SK-N-SH (cell line): ENCODE data around the gene CLK2. TPM values are rescaled to one million over a fixed set of nuclear protein-coding genes. Genes with fewer than 3 reads are reported as not detected.

Source experiments
- CTCF ChIA-PET: fragments of 300-600, 350-600 bp; formaldehyde crosslinking; extraction: SDS; loops from one replicate; lab custom pipeline; 2021; lab: Yijun Ruan, JAX
- POLR2A ChIA-PET: fragments of 350-600 bp; sonication (Branson Sonifier 250); formaldehyde crosslinking; extraction: SDS; loops from one replicate; lab custom pipeline; 2020; ENCODE audit warnings: antibody characterized with exemption, inconsistent platforms; lab: Yijun Ruan, JAX
- DNase-seq: peaks from one replicate; pipeline ENCODE4 v3.0.0; 2012
- H2AFZ ChIP-seq: fragments of 200-600 bp; sonication (generic); 2 replicates; pipeline ENCODE4 v1.8.1; 2016; ENCODE audit warnings: antibody characterized with exemption, mild to moderate bottlenecking, low read depth
- H3F3A ChIP-seq: fragments of 200-600 bp; sonication (generic); replicated peaks from 2 replicates; pipeline ENCODE3; 2016; ENCODE audit warnings: antibody characterized with exemption, mild to moderate bottlenecking; ENCODE audit not compliant: insufficient read depth
- H3K27ac ChIP-seq, 2 experiments: fragments of 200-500 bp in 1 of 2; fragments of 200-600 bp in 1 of 2; sonication (Bioruptor generic) in 1 of 2; sonication (generic), shearing (Covaris generic) in 1 of 2; 2 replicates each; pipeline versions ENCODE4 v1.5.1 to v1.6.1; 2014 to 2016; ENCODE audit warnings: low read depth in 2 of 2, inconsistent platforms in 1 of 2, low read length in 1 of 2, mild to moderate bottlenecking in 1 of 2, mixed read lengths in 1 of 2
- H3K27me3 ChIP-seq: fragments of 200-600 bp; sonication (generic), shearing (Covaris generic); 2 replicates; pipeline ENCODE4 v1.6.1; 2016; ENCODE audit warnings: mixed run types; ENCODE audit not compliant: insufficient read depth
- H3K36me3 ChIP-seq, 2 experiments: fragments of 200-500 bp in 1 of 2; fragments of 200-600 bp in 1 of 2; sonication (Bioruptor generic) in 1 of 2; sonication (generic) in 1 of 2; replicated peaks in 1 of 2; 2 replicates each; pipeline versions ENCODE3 to v1.5.1; 2014 to 2016; ENCODE audit warnings: low read length in 1 of 2, mild to moderate bottlenecking in 1 of 2; ENCODE audit not compliant: insufficient read depth in 2 of 2, control insufficient read depth in 1 of 2
- H3K4me1 ChIP-seq, 2 experiments: fragments of 200-500 bp in 1 of 2; fragments of 200-600 bp in 1 of 2; sonication (Bioruptor generic) in 1 of 2; sonication (generic), shearing (Covaris generic) in 1 of 2; 2 replicates each; pipeline versions ENCODE4 v1.5.1 to v1.6.1; 2014 to 2016; ENCODE audit warnings: low read depth in 1 of 2, low read length in 1 of 2, mixed run types in 1 of 2; ENCODE audit not compliant: insufficient read depth in 2 of 2, control insufficient read depth in 1 of 2
- H3K4me2 ChIP-seq: fragments of 200-600 bp; sonication (generic), shearing (Covaris generic); 2 replicates; pipeline ENCODE4 v1.6.1; 2017; ENCODE audit warnings: mixed run types
- H3K4me3 ChIP-seq, 2 experiments: fragments of 200-500 bp in 1 of 2; fragments of 200-600 bp in 1 of 2; sonication (Bioruptor generic) in 1 of 2; sonication (generic), shearing (Covaris generic) in 1 of 2; 2 replicates each; pipeline versions ENCODE4 v1.5.1 to v1.8.1; 2014 to 2016; ENCODE audit warnings: low read depth in 2 of 2, inconsistent platforms in 1 of 2, low read length in 1 of 2, mild to moderate bottlenecking in 1 of 2, mixed read lengths in 1 of 2, moderate library complexity in 1 of 2
- H3K79me2 ChIP-seq: fragments of 200-600 bp; sonication (generic); 2 replicates; pipeline ENCODE4 v1.8.1; 2017; ENCODE audit warnings: mild to moderate bottlenecking; ENCODE audit not compliant: insufficient read depth
- H3K9ac ChIP-seq: fragments of 200-600 bp; sonication (generic); 2 replicates; pipeline ENCODE4 v1.6.1; 2017; ENCODE audit warnings: mixed run types
- H3K9me2 ChIP-seq: fragments of 200-600 bp; sonication (generic); 2 replicates; pipeline ENCODE4 v1.6.1; 2017; ENCODE audit warnings: mixed run types
- H3K9me3 ChIP-seq: fragments of 200-600 bp; sonication (generic); 2 replicates; pipeline ENCODE4 v1.6.1; 2017; ENCODE audit warnings: mixed run types, mild to moderate bottlenecking, moderate library complexity
- H4K20me1 ChIP-seq: fragments of 200-600 bp; sonication (generic); 2 replicates; pipeline ENCODE4 v1.6.1; 2017; ENCODE audit warnings: mild to moderate bottlenecking, mixed run types; ENCODE audit not compliant: insufficient read depth
- CHD2 ChIP-seq: fragments of 150-350 bp; IDR thresholded peaks from 2 replicates; pipeline ENCODE4 v1.6.1; 2018; ENCODE audit warnings: low read length; ENCODE audit not compliant: partially characterized antibody
- EP300 ChIP-seq, 2 experiments: IDR thresholded peaks; 2 replicates each; pipeline versions ENCODE4 v1.4.0 to v1.6.1; 2012; ENCODE audit warnings: borderline replicate concordance in 1 of 2, low read depth in 1 of 2, low read length in 1 of 2
- NRF1 ChIP-seq: IDR thresholded peaks from 2 replicates; pipeline ENCODE4 v1.6.1; 2012; ENCODE audit warnings: low read depth, mild to moderate bottlenecking, low read length
- POLR2AphosphoS5 ChIP-seq: IDR thresholded peaks from 2 replicates; pipeline ENCODE4 v1.6.1; 2012; ENCODE audit warnings: low read depth, low read length
- TEAD4 ChIP-seq: IDR thresholded peaks from 2 replicates; pipeline ENCODE4 v1.4.0; 2012; ENCODE audit warnings: mild to moderate bottlenecking, borderline replicate concordance; ENCODE audit not compliant: insufficient read depth
- WGBS: methylation state at CpG from one replicate; pipeline ENCODE4 v1.1.6; 2017; ENCODE audit warnings: low lambda C conversion rate; 5-methylcytosine and 5-hydroxymethylcytosine counted together
- polyA plus RNA-seq, 3 experiments: library from polyadenylated mRNA; depleted of rRNA; stranded (reverse); fragments of >200 nt; gene quantifications; 2 replicates each; pipeline ENCODE4 v1.2.3, GENCODE V29; 2012
- TF ChIP-seq, protein P1 (sequence below): IDR thresholded peaks from 2 replicates; pipeline ENCODE4; 2012

Gene CLK2
- polyA plus RNA-seq, 1 of the 3 experiments (the other 2 are of a cell fraction) = 76.7 TPM

DNA sequence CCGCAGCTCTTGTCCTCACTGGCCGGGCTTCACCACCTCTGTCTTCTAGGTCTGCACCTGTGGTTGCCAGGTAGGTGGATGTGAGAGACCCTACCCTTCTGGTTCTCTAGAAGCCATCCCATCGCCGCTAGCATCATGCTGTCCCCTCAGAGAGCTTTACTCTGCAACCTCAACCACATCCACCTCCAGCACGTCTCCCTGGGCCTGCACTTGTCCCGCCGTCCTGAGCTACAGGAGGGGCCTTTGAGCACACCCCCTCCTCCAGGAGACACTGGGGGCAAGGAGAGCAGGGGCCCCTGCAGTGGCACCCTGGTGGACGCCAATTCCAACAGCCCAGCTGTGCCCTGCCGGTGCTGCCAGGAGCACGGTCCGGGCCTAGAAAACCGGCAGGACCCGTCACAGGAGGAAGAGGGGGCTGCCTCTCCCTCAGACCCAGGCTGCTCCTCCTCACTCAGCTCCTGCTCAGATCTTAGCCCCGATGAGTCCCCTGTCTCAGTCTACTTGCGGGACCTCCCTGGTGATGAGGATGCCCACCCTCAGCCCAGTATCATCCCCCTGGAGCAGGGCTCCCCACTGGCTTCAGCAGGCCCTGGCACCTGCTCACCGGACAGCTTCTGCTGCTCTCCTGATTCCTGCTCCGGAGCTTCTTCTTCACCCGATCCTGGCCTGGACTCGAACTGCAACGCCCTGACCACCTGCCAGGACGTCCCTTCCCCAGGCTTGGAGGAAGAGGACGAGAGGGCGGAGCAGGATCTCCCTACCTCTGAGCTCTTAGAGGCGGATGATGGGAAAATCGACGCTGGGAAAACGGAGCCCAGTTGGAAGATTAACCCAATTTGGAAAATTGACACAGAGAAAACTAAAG, 48.6 kb upstream of the CLK2 start:
- Histone ChIP-seq H3K9me2 (no peaks in the 10 kb centered on the region), H4K20me1 (no peaks in the 10 kb centered on the region), H3K79me2 (peaks cover 32% of the 10 kb centered on the region), H3K4me1 (peaks cover 12 to 37% of the 10 kb centered on the region in 2 experiments), H3K9ac (peak overlapping the region; percentile 85), H3K27ac (peak overlapping the region; percentile 95; a peak in 3 of 4 replicates), H3K4me2 (peak overlapping the region; percentile 97), H3F3A (peaks cover 22% of the 10 kb centered on the region), H3K4me3 (peak overlapping the region; percentile 84 to 95), H3K27me3 (no peaks in the 10 kb centered on the region), H3K36me3 (peaks cover under 1 to 16% of the 10 kb centered on the region in 2 experiments), H2AFZ (no peak overlapping the region), H3K9me3 (no peaks in the 10 kb centered on the region)
- TF ChIP-seq TEAD4 = no peak
- TF ChIP-seq POLR2AphosphoS5 = no peak
- no peak for TF ChIP-seq EP300 (IDR thresholded peaks at IDR 0.05; ENCODE audit: borderline replicate concordance in 1 of 2, low read depth in 1 of 2, low read length in 1 of 2)
- CTCF ChIA-PET = interaction anchor here (0.6 to 11.6 kb wide), 20 partner anchors 9 to 400 kb away, joined by 3 to 184 read pairs (median 4); partner anchors contain the start of genes CLK2, ENTREP3, FDPS and HCN3
- DNase-seq = peak; percentile 22
- 68% methylated on average over 22 of the region's 27 CpGs for WGBS
- POLR2A ChIA-PET = interaction anchor here (1.4 to 2.0 kb wide), 3 partner anchors 12 to 60 kb away, joined by 5 to 9 read pairs (median 7); partner anchors contain the start of genes FDPS and SCAMP3

DNA sequence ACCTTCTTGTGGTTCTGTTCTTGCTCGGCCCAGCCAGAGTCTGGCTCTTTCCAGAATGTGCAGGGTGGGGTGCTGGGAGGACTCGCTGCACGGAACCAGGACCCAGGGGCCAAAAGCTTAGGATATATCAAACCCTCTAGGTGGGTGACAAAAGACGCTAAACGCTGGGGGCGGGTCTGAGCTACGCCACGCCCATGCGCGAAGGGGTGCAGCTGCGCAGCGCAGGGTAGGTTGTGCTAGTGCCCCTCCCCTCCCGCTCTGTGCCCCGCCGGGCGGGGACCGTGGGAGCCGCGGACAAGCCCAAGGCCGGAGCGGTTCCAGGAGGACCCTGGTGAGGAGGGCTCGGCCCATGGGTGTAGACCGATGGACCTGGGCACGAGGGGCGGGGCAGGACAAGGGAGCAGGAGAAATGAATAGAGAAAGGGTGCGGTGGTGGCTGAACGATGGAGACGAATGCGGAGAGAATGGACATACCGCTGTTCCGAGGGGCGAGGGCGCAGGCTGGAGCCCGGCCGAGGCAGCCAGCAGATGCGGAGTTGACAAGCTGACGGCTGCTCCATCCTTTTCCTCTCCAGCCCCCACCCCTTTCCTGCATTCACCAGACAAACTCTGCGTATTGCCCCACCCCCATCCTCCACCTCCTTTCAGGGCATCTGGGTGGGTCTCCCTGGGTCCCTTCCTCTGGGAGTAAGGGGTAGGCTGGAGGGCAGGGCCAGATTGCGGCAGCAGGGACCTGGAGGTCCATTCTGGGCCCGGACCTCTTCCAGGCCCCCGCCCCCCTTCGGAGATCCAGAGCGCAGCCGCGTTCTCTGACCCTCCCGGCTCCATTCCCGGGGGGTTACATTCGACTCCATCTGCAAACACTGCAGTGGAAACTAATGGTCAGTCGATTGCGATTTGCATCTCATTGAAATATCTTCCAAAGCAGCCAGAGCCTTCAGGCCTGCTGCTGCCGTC, 47.6 kb upstream of the CLK2 start, which contains the start of gene RUSC1:
RUSC1 (plus strand) TSS at position 234 of the 957 bp plus-strand sequence. CDS start 880 bp downstream, outside the sequence.
- no peaks in the 10 kb centered on the region for H3K9me2 ChIP-seq
- peak within 1 kb of the TSS; percentile 5; the same call in 1 of the 2 replicates for H2AFZ ChIP-seq
- H3K4me2 ChIP-seq = peak within 1 kb of the TSS; percentile 97
- peaks cover 29% of the 10 kb centered on the region for H3K79me2 ChIP-seq
- peaks cover 0 to 10% of the 10 kb centered on the region in 2 experiments for H3K36me3 ChIP-seq
- TF ChIP-seq CHD2 (no peak), EP300 (IDR thresholded peaks at IDR 0.05; ENCODE audit: borderline replicate concordance in 1 of 2, low read depth in 1 of 2, low read length in 1 of 2) (no peak), NRF1 (peak; percentile 90), POLR2AphosphoS5 (peak; percentile 78)
- TF ChIP-seq, protein P1, sequence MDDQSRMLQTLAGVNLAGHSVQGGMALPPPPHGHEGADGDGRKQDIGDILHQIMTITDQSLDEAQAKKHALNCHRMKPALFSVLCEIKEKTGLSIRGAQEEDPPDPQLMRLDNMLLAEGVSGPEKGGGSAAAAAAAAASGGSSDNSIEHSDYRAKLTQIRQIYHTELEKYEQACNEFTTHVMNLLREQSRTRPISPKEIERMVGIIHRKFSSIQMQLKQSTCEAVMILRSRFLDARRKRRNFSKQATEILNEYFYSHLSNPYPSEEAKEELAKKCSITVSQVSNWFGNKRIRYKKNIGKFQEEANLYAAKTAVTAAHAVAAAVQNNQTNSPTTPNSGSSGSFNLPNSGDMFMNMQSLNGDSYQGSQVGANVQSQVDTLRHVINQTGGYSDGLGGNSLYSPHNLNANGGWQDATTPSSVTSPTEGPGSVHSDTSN = peak; percentile 50
- WGBS = 31% methylated on average over 36 of the region's 51 CpGs
- H3F3A ChIP-seq = peaks cover 31% of the 10 kb centered on the region
- peak within 1 kb of the TSS; percentile 84 to 95 for H3K4me3 ChIP-seq
- ChIA-PET POLR2A (interaction anchor here (0.7 to 2.0 kb wide), 6 partner anchors 11 to 793 kb away, joined by 3 to 9 read pairs (median 5); partner anchors contain the start of genes CLK2, FDPS and SCAMP3), CTCF (interaction anchor here (0.8 to 11.6 kb wide), 13 partner anchors 11 to 183 kb away, joined by 3 to 184 read pairs (median 7); partner anchors contain the start of genes CLK2, ENTREP3, FDPS and HCN3)
- peak; percentile 90 for DNase-seq
- peaks cover 12 to 37% of the 10 kb centered on the region in 2 experiments for H3K4me1 ChIP-seq
- no peaks in the 10 kb centered on the region for H3K9me3 ChIP-seq
- peak within 1 kb of the TSS; percentile 95 for H3K27ac ChIP-seq
- no peaks in the 10 kb centered on the region for H3K27me3 ChIP-seq
- H4K20me1 ChIP-seq = no peaks in the 10 kb centered on the region
- peak within 1 kb of the TSS; percentile 55 for H3K9ac ChIP-seq
